Myocyte (in vitro differentiated cells): Measurements from ENCODE around the gene PNKD. TPM values are rescaled to one million over a fixed set of nuclear protein-coding genes. Genes with fewer than 3 reads are reported as not detected.

Experiments used
- DNase-seq: peaks from one replicate; pipeline ENCODE4 v3.0.0-alpha.2; 2012; ENCODE audit warnings: low read depth
- total RNA-seq: library from RNA; depleted of rRNA; stranded (reverse); fragments of >200 nt; gene quantifications from 2 replicates; pipeline ENCODE4 v1.2.3, GENCODE V29; 2014

The PNKD gene
- total RNA-seq, 1 donor from 2014 or later = 30.6 TPM

DNA sequence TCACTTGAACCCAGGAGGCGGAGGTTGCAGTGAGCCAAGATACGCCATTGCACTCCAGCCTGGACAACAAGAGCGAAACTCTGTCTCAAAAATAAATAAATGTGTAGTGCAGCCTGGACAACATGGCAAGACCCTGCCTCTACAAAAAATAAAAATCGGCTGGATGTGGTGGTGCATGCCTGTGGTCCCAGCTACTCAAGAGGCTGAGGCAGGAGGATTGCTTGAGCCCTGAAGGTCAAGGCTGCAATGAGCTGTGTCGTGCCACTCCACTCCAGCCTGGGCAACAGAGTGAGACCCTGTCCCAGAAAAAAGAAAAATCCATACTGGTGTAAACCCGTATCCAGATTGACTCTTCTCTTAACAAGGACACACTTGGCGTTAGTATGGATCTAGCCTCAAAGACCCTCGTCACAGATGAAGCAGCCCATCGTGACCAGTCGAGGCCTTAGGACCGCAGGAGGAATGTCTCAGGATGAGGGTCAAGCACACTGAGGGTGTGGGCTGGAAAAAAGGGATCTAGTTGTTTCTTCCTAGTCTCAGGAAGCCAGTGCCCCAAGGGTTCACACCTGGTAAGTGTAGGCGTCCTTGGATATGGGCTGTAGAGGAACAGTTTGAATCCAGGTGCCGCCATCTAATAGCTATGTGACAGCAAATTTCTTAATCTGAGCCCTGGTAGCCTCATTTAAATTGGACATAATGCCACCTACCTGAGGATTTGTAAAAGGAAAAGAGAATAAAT, 13.5 kb upstream of the PNKD start:
- DNase-seq = no peak

- no peak for DNase-seq
Measured at GRCh38 chr2:218257390-218257981, 12.8 kb upstream of the PNKD start.

- no peak for DNase-seq
Measured at GRCh38 chr2:218259099-218259961, 11.0 kb upstream of the PNKD start.

- DNase-seq = no peak
Measured at GRCh38 chr2:218260166-218260565, 10.2 kb upstream of the PNKD start.

DNA sequence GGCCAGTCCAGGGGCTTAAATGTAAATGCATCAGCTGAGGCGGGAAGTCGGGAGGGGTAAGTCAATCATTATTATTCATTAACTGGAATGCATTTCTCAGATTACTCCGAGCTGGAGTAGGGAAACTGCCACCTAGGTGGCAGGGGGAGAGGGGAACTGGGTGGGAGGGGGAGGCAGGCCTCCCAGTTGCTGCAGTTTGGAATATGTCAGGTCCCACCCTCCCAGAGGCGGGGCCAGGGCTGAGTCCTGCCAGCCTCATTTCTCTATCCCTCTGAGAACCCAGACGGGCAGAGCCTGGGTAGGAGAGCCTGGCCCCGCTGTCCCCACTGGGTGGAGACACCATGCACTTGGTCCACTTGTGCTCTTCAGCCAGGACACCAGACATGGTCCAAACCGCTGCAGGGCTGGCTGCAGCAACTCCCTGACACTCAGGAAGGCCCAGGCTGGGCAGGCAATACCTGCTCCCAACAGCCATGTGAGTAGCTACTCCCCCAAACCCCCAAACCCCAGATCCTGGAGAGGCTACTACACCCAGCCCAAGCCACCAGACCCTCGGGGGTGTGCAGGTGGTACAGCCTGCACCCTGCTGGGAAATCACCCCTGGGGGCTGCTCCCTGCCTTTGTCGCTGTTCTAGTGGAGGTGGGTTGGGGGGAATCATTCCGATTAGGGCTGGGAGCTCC, 9.4 kb upstream of the PNKD start, which contains the start of gene GPBAR1:
Gene GPBAR1, plus strand, starts transcription at position 274 of the 681 bp plus-strand sequence. CDS start 1,710 bp downstream, outside the sequence.
- peak; percentile 35 for DNase-seq

DNA sequence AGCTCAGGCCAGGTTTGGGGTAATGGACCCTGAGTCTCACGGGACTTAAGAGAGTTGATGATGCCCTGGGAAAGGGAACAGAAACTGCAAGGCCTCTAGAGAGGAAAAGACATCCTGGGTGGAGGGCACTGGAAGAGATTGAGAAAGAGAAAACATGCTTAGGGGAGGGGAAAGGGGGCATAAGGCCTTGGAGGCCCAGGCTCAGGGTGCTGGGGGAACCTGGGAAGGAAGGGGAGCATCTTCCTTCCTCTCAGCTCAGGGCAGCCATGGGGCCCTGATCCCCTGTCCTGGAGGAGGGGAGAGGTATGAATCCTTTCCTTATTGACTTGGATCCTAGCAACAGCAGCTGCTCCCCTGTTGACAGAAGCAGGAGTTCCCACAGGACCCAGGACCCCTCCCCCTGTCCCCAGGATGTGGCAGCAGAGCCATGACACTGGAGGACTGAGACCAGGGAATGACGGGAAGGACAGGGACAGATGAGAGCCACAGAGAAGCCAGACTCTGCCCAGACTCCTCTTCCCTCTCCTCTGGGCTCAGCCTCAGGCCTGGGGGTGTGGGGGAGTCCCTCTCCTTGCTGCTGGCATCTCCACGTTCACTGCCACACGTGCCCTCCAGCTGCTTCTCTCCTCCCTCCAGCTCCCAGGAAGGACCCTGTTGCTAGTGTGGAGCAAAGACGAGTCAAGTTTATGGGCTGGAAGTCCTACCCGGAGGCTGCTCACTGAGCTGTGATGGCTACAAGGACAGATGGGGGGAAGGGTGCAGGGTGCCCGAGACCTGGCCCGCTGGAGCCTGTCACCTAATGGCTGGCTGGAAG, 8.7 kb upstream of the PNKD start:
- DNase-seq = peak; percentile 62

GRCh38 chr2:218262237-218262600, 8.1 kb upstream of the PNKD start:
- DNase-seq = peak; percentile 40

DNA sequence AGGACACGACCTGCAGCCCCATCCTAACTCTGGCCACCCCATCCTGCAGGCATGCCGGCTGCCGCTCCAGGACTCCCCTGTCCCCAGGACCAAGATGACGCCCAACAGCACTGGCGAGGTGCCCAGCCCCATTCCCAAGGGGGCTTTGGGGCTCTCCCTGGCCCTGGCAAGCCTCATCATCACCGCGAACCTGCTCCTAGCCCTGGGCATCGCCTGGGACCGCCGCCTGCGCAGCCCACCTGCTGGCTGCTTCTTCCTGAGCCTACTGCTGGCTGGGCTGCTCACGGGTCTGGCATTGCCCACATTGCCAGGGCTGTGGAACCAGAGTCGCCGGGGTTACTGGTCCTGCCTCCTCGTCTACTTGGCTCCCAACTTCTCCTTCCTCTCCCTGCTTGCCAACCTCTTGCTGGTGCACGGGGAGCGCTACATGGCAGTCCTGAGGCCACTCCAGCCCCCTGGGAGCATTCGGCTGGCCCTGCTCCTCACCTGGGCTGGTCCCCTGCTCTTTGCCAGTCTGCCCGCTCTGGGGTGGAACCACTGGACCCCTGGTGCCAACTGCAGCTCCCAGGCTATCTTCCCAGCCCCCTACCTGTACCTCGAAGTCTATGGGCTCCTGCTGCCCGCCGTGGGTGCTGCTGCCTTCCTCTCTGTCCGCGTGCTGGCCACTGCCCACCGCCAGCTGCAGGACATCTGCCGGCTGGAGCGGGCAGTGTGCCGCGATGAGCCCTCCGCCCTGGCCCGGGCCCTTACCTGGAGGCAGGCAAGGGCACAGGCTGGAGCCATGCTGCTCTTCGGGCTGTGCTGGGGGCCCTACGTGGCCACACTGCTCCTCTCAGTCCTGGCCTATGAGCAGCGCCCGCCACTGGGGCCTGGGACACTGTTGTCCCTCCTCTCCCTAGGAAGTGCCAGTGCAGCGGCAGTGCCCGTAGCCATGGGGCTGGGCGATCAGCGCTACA, 7.4 kb upstream of the PNKD start:
- DNase-seq = no peak

DNA sequence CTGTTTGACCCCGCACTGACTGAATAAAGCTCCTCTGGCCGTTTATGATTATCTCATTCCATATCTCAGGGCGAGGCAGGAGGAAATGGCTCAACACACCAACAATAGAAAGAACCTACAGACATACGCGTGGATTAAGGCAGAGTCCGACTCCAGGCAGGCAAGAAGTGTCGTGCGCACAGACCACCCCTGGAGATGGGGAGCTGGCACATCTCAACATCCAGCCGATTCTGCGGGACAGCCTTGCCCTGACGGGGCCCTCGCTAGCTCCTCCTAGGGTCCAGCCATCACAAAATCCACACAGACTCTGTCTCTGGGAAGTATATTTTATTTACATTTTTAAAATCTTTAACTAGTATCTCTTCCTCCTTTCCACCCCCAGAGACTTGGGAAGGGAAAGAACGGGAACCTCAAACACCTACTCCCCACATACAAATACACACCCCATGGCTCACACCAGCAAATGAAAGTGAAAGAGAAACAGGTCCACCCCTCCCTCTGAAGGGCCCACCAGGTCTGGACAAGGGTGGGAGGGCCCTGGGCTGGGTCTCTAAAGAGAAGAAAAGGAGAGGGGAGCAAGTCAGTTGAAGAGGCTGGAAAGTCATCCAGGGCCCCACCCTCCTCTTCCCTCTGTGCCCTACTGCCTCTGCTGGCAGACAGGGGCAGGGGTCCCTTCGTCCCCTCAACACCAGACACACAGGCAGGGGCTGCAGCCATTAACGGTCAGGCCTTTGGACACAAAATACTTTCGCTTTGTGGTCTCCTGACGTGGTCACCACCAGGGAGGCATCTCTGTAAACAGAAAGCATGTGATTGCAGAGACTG, 6.3 kb upstream of the PNKD start:
- DNase-seq = no peak

GRCh38 chr2:218264773-218265561, 5.4 kb upstream of the PNKD start:
- no peak for DNase-seq

DNA sequence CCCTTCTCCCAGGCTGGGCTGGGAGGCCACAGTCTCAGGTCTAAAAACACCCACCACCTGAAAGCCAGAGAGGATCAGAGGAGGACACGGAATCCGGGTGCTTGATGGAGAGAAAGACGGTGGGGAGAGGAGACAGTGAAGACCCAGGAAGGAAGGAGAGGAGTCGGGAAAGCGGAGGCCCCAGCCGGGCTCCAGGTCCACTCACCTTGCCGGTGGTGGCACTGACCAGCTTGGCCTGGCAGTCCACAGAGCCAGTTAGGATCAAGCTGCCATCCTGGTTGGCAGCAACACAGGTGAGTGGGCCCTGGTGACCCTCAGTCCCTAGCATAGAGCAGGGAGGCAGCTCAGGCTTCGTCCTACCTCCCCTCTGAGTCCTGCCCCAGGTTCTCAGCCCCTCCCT, 4.7 kb upstream of the PNKD start:
- DNase-seq = no peak

- DNase-seq = no peak
Measured at GRCh38 chr2:218266316-218266979, 3.9 kb upstream of the PNKD start.

DNA sequence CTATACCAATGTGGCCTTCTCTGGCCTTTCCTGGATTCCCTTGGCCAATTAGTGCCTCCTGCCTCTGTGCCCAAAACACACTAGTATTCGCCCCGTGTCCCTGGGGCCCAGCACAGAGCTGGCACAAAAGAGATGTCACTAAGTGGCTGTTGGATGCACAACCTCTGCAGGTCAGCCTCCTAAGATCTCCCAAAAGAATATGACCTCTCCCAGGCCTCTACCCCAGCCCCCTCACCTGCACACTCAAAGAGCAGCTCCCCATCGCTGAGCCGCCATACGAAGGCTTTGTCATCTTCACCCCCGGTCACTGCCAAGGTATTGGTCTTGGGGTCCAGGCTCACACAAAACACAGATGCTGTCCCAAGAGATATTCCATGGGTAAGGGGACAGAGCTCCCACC, 3.1 kb upstream of the PNKD start:
- DNase-seq = no peak

DNA sequence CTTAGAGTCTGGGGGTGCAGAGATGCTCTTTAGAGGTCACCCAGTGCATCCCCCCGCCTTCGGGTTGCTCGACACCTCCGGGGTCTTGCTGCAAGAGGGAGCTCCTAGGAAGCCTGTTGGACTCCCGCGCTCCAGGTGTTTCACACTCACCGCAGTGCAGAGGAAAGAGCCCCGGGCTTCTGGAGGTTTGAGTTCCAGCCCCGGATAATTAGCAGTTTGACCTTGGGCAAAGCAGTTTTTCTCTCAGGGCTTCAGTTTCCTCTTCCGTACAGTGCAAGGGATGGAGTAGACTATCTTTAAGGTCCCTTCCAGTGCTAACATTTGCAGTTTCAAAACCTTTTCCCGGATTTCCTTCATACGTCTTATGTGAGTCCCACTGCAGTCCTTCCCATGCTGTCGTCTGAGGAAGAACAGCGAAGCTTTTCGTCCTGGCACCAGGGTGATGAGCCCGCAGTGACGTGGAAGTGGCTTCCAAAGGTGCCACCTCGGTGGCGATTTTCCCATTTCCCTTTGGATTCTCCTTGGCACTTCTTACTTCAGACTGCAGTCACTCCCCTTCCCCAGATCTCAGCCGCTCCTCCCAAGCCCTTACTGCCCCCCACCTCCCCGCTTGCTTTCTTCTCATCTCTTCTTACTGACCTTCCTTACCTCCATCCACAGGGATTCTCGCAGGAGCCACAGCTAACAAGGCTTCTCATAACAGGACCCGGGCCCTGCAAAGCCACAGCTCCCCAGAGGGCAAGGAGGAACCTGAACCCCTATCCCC, 585 bp downstream of the PNKD start:
- no peak for DNase-seq

DNA sequence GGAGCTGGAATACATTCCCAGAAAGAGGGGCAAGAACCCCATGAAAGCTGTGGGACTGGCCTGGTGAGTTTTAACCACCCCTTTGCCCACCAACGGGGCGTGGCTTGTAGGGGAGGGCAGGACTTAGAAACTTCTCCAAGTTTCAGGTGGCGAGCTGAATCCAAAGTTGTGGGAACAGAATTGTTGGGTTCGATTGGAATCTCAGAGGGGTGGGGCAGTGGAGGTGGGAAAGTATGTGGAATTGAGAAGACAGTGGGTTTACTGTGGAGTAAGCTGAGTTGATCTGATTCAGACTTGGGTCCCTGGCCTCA, 1.1 kb downstream of the PNKD start:
- DNase-seq = peak; percentile 17

- no peak for DNase-seq
Measured at GRCh38 chr2:218271865-218272530, 1.7 kb downstream of the PNKD start.
